GM12892 (cell line): ENCODE results near the gene HSFX4.

ENCODE experiments used
- DNase-seq: peaks from one replicate; pipeline ENCODE4 v3.0.0; 2011; ENCODE audit not compliant: insufficient read length
- FAIRE-seq: peaks from 2 replicates; lab custom pipeline; 2011; peaks lifted over from hg19 to GRCh38; lab: Jason Lieb, UNC
- POLR2A ChIP-seq: IDR thresholded peaks from 2 replicates; pipeline ENCODE4 v1.6.1; 2011; ENCODE audit warnings: low read depth, low read length, control low read depth
- POLR2AphosphoS5 ChIP-seq: IDR thresholded peaks from 2 replicates; pipeline ENCODE4 v1.6.1; 2011; ENCODE audit warnings: low read depth, low read length, control low read depth
- TAF1 ChIP-seq: IDR thresholded peaks from 2 replicates; pipeline ENCODE4 v1.6.1; 2011; ENCODE audit warnings: low read depth, mild to moderate bottlenecking, control low read depth, low read length, borderline replicate concordance

The HSFX4 gene

GRCh38 chrX:149948016-149948415 is 18.6 kb downstream of the HSFX4 start:
- FAIRE-seq (no peak), DNase-seq (no peak)
- TF ChIP-seq POLR2AphosphoS5 (no peak), TAF1 (no peak), POLR2A (no peak)

- TF ChIP-seq POLR2A (no peak), POLR2AphosphoS5 (no peak), TAF1 (no peak)
- DNase-seq (no peak), FAIRE-seq (no peak)
Observed at GRCh38 chrX:149949743-149950436, 20.5 kb downstream of the HSFX4 start.

GRCh38 chrX:149950681-149951080 is 21.3 kb downstream of the HSFX4 start:
- TF ChIP-seq POLR2AphosphoS5, result no peak
- TF ChIP-seq POLR2A, result no peak
- no peak for TF ChIP-seq TAF1
- no peak for DNase-seq
- FAIRE-seq, result peak; percentile 33

GRCh38 chrX:149961572-149961971 is 32.2 kb downstream of the HSFX4 start:
- TF ChIP-seq POLR2AphosphoS5 (no peak), TAF1 (no peak), POLR2A (no peak)
- FAIRE-seq, result no peak
- no peak for DNase-seq

GRCh38 chrX:149962010-149962409 is 32.6 kb downstream of the HSFX4 start:
- FAIRE-seq, result no peak
- TF ChIP-seq POLR2A (no peak), TAF1 (no peak), POLR2AphosphoS5 (no peak)
- no peak for DNase-seq

- FAIRE-seq, result peak; percentile 88
- TF ChIP-seq POLR2A, result no peak
- no peak for TF ChIP-seq POLR2AphosphoS5
- TF ChIP-seq TAF1, result no peak
Observed at GRCh38 chrX:149962859-149963757, 33.7 kb downstream of the HSFX4 start.

GRCh38 chrX:149979126-149979644 is 49.8 kb downstream of the HSFX4 start:
- no peak for FAIRE-seq
- DNase-seq, result no peak
- TF ChIP-seq POLR2AphosphoS5 (no peak), POLR2A (no peak), TAF1 (no peak)

More at GRCh38 chrX:149962859-149963757, 33.7 kb downstream of the HSFX4 start:
- peak; percentile 11 for DNase-seq
